Measurements from ENCODE around the gene CTIF.

CTIF gene

GRCh38 chr18:48787203-48788151 is 248.6 kb downstream of the CTIF start:
- DNase-seq (ENCODE audit: low read depth in 2 of 2): no peak

GRCh38 chr18:48788373-48788772 is 249.5 kb downstream of the CTIF start:
- DNase-seq (ENCODE audit: low read depth in 2 of 2): no peak

GRCh38 chr18:48789259-48789812 is 250.5 kb downstream of the CTIF start:
- DNase-seq (ENCODE audit: low read depth in 2 of 2): no peak

- DNase-seq (ENCODE audit: low read depth in 2 of 2): no peak
Measured at GRCh38 chr18:48790226-48790863, 251.5 kb downstream of the CTIF start.

GRCh38 chr18:48790869-48791635 is 252.2 kb downstream of the CTIF start:
- DNase-seq (ENCODE audit: low read depth in 2 of 2): no peak

GRCh38 chr18:48791636-48792105 is 252.8 kb downstream of the CTIF start:
- DNase-seq (ENCODE audit: low read depth in 2 of 2): no peak

- no peak for DNase-seq (ENCODE audit: low read depth in 2 of 2)
Measured at GRCh38 chr18:48792141-48792540, 253.3 kb downstream of the CTIF start.

GRCh38 chr18:48792611-48793380 is 254.0 kb downstream of the CTIF start:
- no peak for DNase-seq (ENCODE audit: low read depth in 2 of 2)

- DNase-seq (ENCODE audit: low read depth in 2 of 2): no peak
Measured at GRCh38 chr18:48794251-48794970, 255.6 kb downstream of the CTIF start.

GRCh38 chr18:48795696-48796095 is 256.9 kb downstream of the CTIF start:
- no peak for DNase-seq (ENCODE audit: low read depth in 2 of 2)

GRCh38 chr18:48796491-48797205 is 257.8 kb downstream of the CTIF start:
- DNase-seq (ENCODE audit: low read depth in 2 of 2): no peak

- DNase-seq (ENCODE audit: low read depth in 2 of 2): no peak
Measured at GRCh38 chr18:48797841-48798255, 259.0 kb downstream of the CTIF start.

- DNase-seq (ENCODE audit: low read depth in 2 of 2): no peak
Measured at GRCh38 chr18:48798334-48799245, 259.8 kb downstream of the CTIF start.

- no peak for DNase-seq (ENCODE audit: low read depth in 2 of 2)
Measured at GRCh38 chr18:48799724-48800315, 261.0 kb downstream of the CTIF start.

- no peak for DNase-seq (ENCODE audit: low read depth in 2 of 2)
Measured at GRCh38 chr18:48800466-48800865, 261.6 kb downstream of the CTIF start.

- no peak for DNase-seq (ENCODE audit: low read depth in 2 of 2)
Measured at GRCh38 chr18:48800876-48801727, 262.3 kb downstream of the CTIF start.

All from activated CD4-positive, alpha-beta T cell treated with anti-CD3 and anti-CD28 coated beads for 24 hours (primary cell).